GM21526 (cell line): ENCODE data around the gene HDAC4.
"Not testable (repeated sequence)": the region's sequence is repeated elsewhere in the genome, so short reads cannot be mapped to it uniquely, and the experiment has no call there.

Source experiments
- ATAC-seq: cut with Tn5 transposase; IDR thresholded peaks from one replicate; pipeline ENCODE4 v1.9.1; 2021; ENCODE audit warnings: moderate library complexity; ENCODE audit not compliant: unreplicated experiment, low FRiP score

HDAC4 gene

DNA sequence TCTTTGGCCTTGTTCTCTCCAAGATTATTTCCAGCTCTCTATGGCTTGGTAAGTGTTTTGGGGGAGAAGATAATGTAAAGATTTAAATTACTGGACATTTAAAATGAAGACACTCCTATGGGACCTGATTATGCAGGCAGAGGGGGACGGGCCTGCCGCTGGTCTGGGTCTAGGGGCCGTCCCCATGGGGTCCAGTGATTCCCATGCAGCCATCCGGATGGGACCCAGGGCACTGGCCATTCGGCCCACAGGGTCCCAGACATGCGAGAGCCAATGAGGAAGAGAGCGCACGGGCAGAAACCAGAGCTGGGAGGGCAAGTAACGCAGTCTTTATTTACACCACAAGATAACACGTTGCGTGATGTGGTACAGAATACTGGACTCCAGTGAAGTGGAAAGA is 353.0 kb downstream of the HDAC4 start:
- no peak for ATAC-seq

DNA sequence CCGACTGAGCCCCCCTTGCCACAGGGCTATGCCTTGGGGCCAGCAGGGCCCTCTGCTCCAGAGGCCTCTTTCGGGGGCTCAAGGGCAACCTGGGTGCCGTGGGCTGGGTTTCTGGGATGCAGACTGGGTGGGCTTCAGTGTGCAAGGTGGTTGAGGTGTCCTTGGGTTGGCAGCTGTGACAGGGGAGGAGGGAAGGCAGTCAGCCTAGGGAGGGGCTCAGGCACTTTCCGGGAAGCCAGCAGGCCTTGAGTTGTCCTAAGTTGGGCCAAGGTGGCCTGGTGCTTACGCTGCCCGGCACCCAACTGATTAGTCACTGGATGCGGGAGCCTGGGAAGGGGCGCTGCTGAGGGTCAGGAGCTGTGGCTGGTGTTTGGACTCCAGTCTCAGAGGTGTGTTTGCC is 353.4 kb downstream of the HDAC4 start:
- no peak for ATAC-seq

DNA sequence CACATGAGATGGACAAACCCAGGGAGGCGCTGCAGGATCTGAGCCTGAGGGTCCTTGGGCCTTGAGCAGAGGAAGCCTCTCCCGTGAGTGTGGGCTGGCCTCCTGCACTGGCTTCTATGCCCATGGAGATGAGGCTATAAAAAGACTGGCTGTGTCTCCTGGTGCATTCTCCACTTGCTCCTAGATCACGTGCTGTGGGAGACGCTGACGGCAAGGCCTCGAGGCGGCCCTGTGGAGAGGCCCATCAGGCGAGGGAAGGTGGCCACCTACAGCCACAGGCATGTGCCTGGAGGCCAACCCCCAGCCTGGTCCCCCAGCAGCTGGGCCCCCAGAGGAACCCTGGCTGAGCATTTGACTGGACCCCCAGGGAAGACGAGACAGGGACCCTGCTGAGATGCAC is 354.0 kb downstream of the HDAC4 start:
- no peak for ATAC-seq

DNA sequence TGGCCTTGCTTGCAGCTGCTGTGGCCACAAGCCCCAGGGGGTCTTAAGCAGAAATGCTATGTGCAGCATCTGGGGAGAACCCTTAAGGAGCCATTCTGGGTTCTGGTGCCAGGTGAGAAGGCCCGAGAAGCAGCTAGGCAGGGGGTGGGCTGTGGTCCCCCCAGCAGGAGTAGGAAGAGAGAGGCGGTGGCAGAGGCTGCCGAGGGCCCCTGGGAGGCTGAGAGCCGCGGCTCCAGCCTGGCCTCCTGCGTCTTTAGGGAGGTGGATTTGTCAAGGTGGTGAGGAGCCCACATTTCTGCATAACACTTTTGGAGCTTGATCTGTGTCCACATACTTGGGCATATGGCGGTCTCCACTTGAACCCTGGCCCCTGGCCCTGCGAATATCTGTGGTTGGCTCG is 356.5 kb downstream of the HDAC4 start:
- no peak for ATAC-seq

DNA sequence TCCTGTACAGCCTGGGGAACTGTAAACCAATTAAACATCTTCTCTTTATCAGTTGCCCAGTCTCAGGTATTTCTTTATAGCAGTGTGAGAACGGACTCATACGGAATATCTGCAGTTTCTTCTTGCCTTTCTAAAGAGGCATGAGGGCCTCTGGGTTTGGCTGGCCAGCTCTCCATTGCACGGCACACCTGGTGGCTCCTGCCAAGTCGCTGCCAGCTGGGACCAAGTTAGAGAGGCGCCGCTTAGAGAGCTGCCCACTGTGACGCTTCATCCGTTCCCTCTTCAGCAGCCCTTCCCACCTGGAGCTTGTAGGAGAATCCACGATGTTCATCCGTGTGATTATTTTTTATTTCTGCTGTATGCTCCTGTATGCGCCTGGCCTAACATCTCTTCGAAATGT is 357.5 kb downstream of the HDAC4 start:
- no peak for ATAC-seq

DNA sequence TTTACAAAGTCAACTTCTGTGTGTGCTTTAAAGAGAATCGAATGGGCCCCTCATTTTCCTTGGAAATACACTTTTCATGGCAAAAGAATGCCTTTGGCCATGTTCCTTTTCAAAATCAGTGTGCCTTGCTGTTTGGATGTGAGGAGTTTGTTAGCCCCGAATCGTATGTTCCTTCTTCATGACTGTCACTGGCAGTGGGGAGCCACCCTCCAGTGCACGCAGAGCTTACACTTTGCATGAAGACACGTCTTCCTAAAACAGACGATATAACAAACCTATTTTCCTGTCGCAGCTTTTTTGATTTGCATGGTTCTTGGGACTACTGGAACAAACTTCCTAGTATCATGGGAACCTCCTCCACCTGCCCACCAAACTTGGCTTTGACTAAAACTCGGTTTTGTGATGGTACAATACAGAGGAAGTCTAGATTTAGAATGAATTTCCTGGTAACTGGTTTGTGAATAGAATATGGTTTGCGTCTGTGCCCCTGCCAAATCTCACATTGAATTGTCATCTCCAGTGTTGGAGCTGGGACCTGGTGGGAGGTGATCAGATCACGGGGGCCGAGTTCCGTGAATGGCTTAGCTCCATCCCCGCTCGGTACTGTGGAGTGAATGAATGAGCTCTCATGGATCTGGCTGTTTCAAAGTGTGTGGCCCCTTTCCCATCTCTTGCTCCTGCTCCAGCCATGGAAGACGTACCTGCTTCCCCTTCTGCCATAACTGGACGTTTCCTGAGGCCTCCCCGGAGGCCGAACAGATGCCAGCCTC is 358.1 kb downstream of the HDAC4 start:
- no peak for ATAC-seq

DNA sequence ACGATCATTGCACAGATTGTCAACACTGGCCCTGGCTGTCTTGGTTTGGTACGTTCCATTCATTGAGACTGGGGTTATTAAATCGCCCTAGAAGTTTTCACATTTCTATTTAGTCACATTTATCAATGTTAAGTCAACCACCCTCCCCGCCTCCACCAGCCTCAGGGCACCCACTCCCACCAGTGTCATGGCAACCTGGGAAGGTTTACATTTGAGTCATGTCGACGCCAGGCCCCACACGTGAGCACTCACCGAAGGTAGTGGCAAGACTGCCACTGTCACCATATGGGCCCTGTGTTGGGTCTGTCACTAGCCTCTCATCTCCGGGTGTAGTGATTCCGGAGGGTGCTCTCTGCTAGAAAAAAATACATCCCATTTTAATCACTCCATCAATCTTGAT is 358.8 kb downstream of the HDAC4 start:
- ATAC-seq, result no peak

DNA sequence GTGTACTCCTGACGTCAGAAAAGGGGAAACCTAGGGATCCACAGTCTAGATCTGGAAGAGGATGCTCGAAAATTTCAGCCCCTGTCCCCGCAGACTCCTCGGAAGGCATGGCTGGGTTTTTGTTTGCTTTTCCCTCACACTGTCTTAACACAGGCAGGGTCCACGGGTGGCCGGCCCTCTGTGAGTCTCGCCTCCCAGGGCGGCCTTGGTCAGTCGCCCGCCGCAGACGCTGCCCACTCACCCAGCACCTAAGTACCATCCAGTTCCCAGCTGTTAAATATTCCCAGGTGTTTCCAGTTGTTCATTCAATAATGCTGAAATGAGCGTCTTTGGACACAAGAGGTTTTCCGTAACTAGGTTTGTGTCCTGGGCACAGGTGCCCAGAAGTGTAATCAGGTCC is 359.8 kb downstream of the HDAC4 start:
- ATAC-seq, result no peak

DNA sequence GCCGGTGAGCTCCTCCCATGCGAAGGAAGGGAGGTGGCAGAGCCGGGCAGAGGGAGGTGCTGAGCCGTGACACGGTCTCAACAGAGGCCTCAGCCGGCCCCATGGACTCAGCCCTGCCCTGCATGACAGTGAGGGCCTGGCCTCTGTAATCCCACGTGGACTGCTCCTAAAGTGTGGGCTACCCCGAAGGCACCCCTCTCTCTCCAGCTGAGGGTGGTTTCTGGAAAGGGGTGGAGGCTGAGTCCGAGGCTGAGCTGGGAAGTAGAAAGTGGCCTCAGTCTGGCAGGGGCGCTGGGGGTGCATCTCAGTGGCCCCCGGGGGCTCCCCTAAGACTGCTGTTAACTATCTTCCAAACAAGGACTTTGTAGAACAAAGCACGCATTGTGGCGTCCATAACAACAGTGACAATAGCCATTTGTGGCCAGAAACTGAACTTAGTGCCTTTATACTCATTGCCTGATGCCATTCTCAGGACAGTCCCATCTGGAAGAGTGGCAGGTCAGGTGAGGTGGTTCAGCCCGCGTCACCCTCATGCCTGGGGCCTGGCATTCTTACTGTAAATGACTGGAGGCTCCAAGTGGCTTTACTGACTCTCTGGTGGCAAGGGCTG is 360.6 kb downstream of the HDAC4 start:
- no peak for ATAC-seq

DNA sequence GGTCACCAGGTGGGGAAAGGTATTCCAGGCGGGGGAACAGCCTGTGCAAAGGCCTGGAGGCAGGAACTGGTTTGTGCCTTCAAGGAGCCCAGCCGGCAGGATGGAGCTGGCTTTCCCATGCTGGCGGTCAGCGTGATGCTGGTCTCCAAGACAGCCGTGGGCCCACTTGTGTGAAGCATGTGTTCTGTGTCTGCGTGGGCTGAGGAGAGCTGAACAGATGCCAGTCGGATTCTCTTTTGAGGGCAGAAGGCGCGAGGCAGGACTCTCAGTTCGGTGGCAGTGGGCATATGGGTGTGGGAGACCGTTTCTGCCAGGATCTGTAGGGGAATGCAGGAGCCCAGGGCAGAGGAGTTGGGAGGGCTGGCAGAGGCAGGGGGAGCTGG is 361.4 kb downstream of the HDAC4 start:
- no peak for ATAC-seq

DNA sequence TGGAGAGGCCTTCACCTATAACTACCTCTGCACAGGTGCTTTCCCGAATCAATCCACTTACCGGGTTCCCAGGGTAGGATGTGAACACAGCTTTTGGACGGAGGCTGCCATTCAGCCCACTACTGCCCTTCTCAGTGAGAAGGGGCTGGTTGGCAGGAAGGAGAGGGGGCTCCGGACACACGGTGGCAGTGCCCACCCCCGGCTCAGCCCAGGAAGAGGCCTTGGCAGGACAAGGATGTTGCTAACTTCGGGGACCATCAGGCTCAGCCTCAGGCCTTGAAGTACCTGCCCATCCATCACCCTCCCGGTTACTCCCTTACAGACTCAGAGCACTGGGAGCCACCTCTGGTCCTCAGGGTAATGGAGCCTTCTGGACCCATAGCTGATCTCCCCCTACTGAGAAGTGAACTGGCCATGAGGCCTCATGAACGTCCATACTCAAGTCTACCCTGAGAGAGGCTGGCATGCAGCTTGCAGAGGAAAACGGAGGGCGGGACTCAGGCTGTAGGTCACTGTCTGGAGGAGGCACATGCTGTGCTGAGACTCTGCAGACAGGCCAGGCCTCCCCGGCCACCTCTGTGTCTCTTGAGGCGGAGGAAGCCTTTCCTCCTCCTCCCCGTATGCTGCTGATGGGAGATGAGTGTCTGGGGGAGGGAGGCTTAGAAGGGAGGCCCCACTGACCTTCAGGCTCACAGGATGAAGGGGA is 361.9 kb downstream of the HDAC4 start:
- no peak for ATAC-seq

DNA sequence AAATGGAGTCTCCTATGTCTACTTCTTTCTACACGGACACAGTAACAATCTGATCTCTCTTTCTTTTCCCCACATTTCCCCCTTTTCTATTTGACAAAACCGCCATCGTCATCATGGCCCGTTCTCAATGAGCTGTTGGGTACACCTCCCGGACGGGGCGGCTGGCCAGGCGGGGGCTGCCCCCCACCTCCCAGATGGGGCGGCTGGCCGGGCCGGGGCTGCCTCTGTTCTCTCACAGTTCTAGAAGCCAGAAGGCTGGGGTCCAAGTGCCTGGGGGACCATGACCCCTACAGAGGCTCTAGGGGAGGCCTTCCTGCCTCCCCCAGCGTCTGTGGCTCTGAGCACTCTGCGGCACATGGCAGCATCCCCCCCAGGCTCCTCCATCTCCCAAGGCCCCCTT is 362.5 kb downstream of the HDAC4 start:
- ATAC-seq, result not testable (repeated sequence)

DNA sequence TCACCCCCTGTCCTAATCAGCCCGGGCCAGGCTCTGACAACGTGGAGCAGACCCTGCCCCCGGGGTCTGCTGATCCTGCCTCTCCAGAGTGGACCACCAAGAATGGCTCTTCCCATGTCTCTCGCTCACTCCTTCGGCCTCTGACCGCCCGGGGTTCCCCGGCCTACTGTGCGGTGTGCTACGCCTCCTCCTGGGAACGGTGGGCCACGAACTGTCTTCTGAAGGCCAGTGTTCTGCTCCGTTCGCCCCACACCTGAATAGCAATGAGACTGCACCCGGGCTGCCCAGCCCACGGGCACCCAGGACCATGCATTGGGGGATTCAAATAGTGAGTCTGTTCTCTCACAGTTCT is 363.3 kb downstream of the HDAC4 start:
- no peak for ATAC-seq

DNA sequence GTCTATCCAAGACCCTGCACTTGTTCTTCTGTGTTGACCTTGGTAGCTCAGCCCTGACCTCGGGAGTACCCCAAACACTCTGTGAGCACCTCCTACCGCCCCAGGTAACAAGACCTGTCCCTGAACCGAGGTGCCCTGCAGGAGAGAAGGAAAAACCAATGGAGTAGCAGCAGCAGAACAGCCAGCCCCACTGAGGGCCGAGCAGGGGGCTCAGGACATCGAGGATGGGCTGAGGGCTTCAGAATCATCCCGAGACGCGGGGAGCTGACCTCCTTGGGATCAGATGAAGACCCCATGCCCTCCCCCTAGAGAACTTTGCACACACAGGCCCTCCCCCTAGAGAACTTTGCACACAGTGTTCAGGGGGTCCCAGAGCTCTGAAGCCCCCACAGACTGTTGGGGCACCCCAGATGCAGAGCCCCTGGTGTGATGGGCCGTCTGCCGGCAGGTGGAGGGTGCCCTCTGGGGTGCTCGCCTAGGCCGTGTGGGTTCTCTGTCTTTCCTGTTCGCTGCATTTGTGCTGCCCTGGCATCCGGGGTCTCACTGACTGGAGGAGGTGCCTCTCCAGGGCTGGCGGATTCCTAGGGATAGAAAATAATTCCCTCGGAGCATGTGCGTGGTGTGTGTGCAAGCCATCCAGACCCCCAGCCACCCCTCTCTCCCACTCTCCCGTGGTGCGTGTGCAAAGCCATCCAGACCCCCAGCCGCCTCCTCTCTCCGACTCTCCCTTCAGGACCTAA is 363.8 kb downstream of the HDAC4 start:
- no peak for ATAC-seq

DNA sequence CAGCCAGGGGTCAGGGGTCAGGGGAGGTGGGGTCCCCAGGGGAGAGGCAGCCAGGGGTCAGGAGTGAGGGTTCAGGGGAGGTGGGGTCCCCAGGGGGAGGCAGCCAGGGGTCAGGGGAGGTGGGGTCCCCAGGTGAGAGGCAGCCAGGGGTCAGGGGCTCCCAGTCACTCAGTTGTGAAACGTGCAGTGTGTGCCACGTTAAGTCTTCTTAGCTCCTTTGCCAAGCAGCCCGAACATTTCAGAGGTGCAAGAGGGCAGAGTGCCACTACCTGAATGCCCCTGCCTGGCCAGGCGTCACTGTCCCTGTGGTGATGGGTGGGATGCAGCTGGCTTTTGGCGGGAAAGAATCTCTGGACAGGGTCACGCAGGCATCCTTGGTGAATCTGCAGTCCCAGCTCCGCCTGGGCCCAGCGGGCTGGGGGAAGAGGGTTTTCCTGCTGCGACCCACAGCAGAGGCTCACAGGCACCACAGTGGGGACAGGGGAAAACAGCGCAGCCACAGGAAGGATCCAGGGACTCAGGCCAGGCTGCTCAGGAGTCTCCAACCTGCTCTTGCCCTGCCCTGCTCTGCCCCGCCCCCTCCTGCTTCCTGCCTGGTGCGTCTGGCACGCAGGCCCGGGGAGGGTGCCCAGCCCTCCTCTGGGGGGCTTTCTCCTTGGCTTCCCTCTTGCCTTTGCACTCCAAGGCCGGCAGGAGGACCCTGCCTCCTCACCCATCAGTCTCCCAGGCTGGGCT is 364.7 kb downstream of the HDAC4 start:
- no peak for ATAC-seq

DNA sequence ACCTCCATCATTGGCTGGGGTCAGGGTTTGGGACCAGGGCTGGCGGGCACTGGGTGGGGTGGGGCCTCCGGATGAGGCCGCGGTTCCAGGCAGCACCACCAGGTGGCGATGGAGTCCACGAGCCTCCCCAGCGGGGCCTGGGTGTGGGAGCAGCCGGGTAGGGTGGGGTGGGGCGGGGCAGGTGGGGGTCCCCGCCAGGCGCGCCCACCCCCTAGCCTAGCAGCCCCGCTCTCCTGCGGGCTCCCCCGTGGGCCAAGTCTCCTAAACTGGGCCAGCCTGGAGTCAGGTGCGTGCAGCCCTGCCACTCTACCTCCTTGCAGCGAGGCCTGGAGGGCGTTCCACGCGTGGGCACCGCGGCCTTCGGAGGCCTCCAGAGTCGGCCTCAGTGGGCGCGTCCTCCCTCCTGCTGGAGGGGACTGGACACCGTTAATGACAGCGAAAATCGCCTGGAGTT is 365.4 kb downstream of the HDAC4 start:
- no peak for ATAC-seq

DNA sequence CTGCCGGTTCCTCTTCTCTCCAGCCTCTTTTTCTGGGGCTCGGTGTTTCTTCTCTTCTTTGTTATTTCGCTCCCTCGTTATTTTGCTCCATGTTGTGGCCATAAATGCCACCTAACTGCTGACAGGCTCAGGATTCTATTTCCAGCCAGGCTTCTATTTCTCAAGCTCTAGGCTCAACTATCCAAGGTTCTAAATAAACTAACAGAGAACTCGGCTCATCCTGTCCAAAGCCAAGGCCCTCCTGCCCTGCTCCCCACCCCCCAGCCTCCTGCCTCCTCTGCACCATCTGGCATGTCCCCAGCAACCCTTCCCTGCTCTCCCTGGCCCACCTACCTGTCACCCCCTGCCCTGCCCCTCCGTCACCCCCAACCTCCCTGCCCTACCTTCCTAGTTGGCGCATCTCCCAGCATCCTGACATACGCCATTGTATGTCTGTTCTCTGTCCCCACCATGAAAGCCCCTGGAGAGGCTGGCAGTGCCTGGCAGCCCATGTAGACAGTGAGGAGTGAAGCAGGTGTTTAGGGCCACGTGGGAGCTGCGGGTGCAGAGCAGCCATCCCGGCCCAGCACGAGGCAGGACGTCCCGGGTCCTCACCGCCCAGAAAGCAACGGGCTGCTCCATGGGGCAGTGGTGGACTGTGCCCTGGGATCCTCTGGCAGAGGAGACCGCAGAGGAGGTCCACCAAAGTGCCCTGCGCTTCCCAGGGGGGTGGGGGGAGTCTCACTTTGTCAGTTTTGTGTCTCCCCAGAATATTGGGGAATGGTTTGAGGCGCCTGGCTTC is 366.1 kb downstream of the HDAC4 start:
- no peak for ATAC-seq

DNA sequence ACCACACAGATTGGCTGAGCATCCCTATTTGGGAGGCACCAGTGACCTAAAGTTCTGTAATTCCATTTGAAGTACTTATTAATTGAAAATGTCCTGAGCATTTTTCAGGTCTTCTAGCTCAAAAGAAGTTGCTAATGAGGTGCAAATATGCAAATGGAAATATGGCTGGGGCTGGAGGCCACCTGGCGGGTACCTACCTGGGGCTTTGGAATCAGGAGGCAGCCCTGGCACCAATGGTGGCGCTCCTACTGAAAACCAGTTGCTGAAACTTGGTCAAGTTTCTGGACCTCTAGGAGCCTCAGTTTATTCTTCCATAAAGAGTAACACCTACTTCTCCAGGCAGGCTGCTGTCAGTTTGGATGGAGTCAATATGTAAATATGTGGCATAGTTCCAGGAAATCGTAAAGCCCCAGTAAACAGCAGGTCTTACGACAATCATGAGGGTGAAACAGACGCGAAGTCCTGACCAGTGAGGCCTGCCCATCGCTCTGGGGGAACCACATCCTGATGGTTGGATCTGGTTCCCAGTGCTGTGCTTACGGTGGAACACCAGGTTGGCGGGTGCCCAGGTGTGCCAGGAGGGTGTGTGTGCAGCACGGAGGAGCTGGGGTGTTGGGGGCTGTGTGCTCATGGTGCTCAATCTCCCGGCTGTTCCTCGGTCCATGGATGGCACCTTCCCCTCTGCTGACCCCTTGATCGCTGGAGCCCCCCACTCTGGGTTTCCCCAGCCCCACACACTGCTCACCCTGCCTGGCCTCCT is 366.8 kb downstream of the HDAC4 start:
- ATAC-seq, result no peak

DNA sequence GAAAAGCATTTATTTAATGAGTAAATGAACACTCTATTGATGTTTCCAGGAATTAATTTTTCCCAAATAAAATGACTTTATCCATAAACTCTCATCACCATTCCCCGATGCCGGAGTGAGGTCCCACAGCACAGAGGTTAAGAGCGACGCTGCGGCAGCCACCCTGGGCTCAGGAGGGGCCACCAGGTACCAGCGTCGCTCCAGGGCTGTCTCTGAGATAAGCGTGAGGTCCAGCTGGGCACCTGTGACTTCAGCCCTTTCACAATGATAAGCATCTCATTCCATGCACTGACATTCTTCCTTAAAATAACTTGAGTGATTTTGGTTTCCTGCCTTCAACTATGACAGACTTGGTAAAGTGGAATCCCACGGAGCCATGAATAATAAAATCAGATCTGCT is 370.9 kb downstream of the HDAC4 start:
- ATAC-seq, result no peak
